NCI-H187 treated with DMSO at 0.1 percent for 48 hours (cell line): Measurements from ENCODE around the gene TPRN.
"Not testable (repeated sequence)": the region's sequence is repeated elsewhere in the genome, so short reads cannot be mapped to it uniquely, and the experiment has no call there.

ENCODE experiments used
- DNase-seq: peaks from one replicate; lab custom pipeline; 2025; lab: John Stamatoyannopoulos, UW

Gene TPRN

GRCh38 chr9:137200311-137201204, at the start of gene TPRN:
Gene TPRN (minus strand): TSS chr9:137200741. CDS start chr9:137200711, 30 bp downstream.
- peak; percentile 82 for DNase-seq

GRCh38 chr9:137247916-137248175, 47.3 kb upstream of the TPRN start:
- DNase-seq: no peak

- DNase-seq: no peak
Measured at GRCh38 chr9:137247135-137247915, 46.8 kb upstream of the TPRN start.

GRCh38 chr9:137245450-137246421, 45.2 kb upstream of the TPRN start:
- no peak for DNase-seq

- DNase-seq: no peak
Measured at GRCh38 chr9:137244486-137245449, 44.2 kb upstream of the TPRN start.

- DNase-seq: no peak
Measured at GRCh38 chr9:137243626-137244485, 43.3 kb upstream of the TPRN start.

- DNase-seq: not testable (repeated sequence)
Measured at GRCh38 chr9:137243266-137243625, 42.7 kb upstream of the TPRN start.

- no peak for DNase-seq
Measured at GRCh38 chr9:137242269-137243203, 42.0 kb upstream of the TPRN start.

- no peak for DNase-seq
Measured at GRCh38 chr9:137241490-137242268, 41.1 kb upstream of the TPRN start.

GRCh38 chr9:137240841-137241489, 40.4 kb upstream of the TPRN start, which contains the start of gene TUBB4B:
Gene TUBB4B (plus strand): TSS chr9:137241287. CDS start chr9:137241361, 74 bp downstream.
- peak; percentile 87 for DNase-seq

GRCh38 chr9:137240318-137240840, 39.8 kb upstream of the TPRN start:
- DNase-seq: no peak

- not testable (repeated sequence) for DNase-seq
Measured at GRCh38 chr9:137239541-137240200, 39.1 kb upstream of the TPRN start.

- DNase-seq: peak; percentile 7
Measured at GRCh38 chr9:137237759-137238726, 37.5 kb upstream of the TPRN start.

GRCh38 chr9:137236936-137237421, 36.4 kb upstream of the TPRN start:
- DNase-seq: no peak

- DNase-seq: no peak
Measured at GRCh38 chr9:137236238-137236935, 35.8 kb upstream of the TPRN start.
